ENCODE measurements around the gene MOGAT2.
A peak's percentile ranks its signal among the peaks of the same experiment; 100 is the strongest.
"Not testable (repeated sequence)": the region's sequence is repeated elsewhere in the genome, so short reads cannot be mapped to it uniquely, and the experiment has no call there.

MOGAT2 gene

GRCh38 chr11:75717608-75718418 is at the start of gene MOGAT2:
Gene MOGAT2 (plus strand): TSS chr11:75717838. CDS start chr11:75717889, 51 bp downstream.
- no peak within 1 kb of the TSS for H3K4me3 Mint-ChIP-seq
- H3K4me1 Mint-ChIP-seq: peaks cover 7% of the 10 kb centered on the region
- ATAC-seq: no peak
- no peak for DNase-seq (ENCODE audit: low spot score in 2 of 2)
- peak within 1 kb of the TSS; percentile 67 for H3K27ac Mint-ChIP-seq
- H3K9me3 Mint-ChIP-seq: no peaks in the 10 kb centered on the region
- no peaks in the 10 kb centered on the region for H3K36me3 Mint-ChIP-seq

GRCh38 chr11:75668451-75669297 is 49.0 kb upstream of the MOGAT2 start, which contains the start of gene MAP6:
Gene MAP6 (minus strand): TSS chr11:75669038. CDS start chr11:75668369, 669 bp downstream.
- peak; percentile 53 for ATAC-seq
- no peaks in the 10 kb centered on the region for H3K36me3 Mint-ChIP-seq
- H3K4me1 Mint-ChIP-seq: peaks cover 20% of the 10 kb centered on the region
- H3K4me3 Mint-ChIP-seq: peak within 1 kb of the TSS; percentile 79
- no peak within 1 kb of the TSS for H3K27ac Mint-ChIP-seq
- no peaks in the 10 kb centered on the region for H3K9me3 Mint-ChIP-seq
- DNase-seq (ENCODE audit: low spot score in 2 of 2): peak in 1 of 2 donors; percentile 67

- Mint-ChIP-seq H3K4me1 (peaks cover 6% of the 10 kb centered on the region), H3K9me3 (no peaks in the 10 kb centered on the region), H3K36me3 (no peaks in the 10 kb centered on the region), H3K4me3 (no peak overlapping the region), H3K27ac (no peak overlapping the region)
- ATAC-seq (peak; percentile 96), DNase-seq (ENCODE audit: low spot score in 2 of 2) (peak in 1 of 2 donors; percentile 70)
These were observed 43.6 kb upstream of the MOGAT2 start for GRCh38 chr11:75673977-75674582.

GRCh38 chr11:75677275-75677674 is 40.4 kb upstream of the MOGAT2 start:
- DNase-seq (ENCODE audit: low spot score in 2 of 2) (no peak), ATAC-seq (no peak)
- H3K36me3 Mint-ChIP-seq: no peaks in the 10 kb centered on the region
- H3K4me3 Mint-ChIP-seq: no peak overlapping the region
- no peak overlapping the region for H3K27ac Mint-ChIP-seq
- H3K9me3 Mint-ChIP-seq: no peaks in the 10 kb centered on the region
- H3K4me1 Mint-ChIP-seq: no peaks in the 10 kb centered on the region

GRCh38 chr11:75677909-75678308 is 39.7 kb upstream of the MOGAT2 start:
- DNase-seq (ENCODE audit: low spot score in 2 of 2) (no peak), ATAC-seq (no peak)
- Mint-ChIP-seq H3K27ac (no peak overlapping the region), H3K36me3 (no peaks in the 10 kb centered on the region), H3K4me3 (no peak overlapping the region), H3K9me3 (no peaks in the 10 kb centered on the region), H3K4me1 (no peaks in the 10 kb centered on the region)

- H3K36me3 Mint-ChIP-seq: no peaks in the 10 kb centered on the region
- DNase-seq (ENCODE audit: low spot score in 2 of 2) (no peak), ATAC-seq (no peak)
- no peak overlapping the region for H3K4me3 Mint-ChIP-seq
- H3K9me3 Mint-ChIP-seq: no peaks in the 10 kb centered on the region
- no peak overlapping the region for H3K27ac Mint-ChIP-seq
- no peaks in the 10 kb centered on the region for H3K4me1 Mint-ChIP-seq
These were observed 38.9 kb upstream of the MOGAT2 start for GRCh38 chr11:75678620-75679259.

- Mint-ChIP-seq H3K4me3 (no peak overlapping the region), H3K4me1 (no peaks in the 10 kb centered on the region), H3K36me3 (no peaks in the 10 kb centered on the region), H3K9me3 (no peaks in the 10 kb centered on the region), H3K27ac (no peak overlapping the region)
- DNase-seq (ENCODE audit: low spot score in 2 of 2): no peak
- no peak for ATAC-seq
These were observed 38.1 kb upstream of the MOGAT2 start for GRCh38 chr11:75679566-75679965.

GRCh38 chr11:75683856-75684255 is 33.8 kb upstream of the MOGAT2 start:
- not testable (repeated sequence) for H3K27ac Mint-ChIP-seq; ATAC-seq; H3K36me3 Mint-ChIP-seq; H3K4me1 Mint-ChIP-seq; DNase-seq (ENCODE audit: low spot score in 2 of 2); H3K4me3 Mint-ChIP-seq
- peaks cover 13% of the 10 kb centered on the region for H3K9me3 Mint-ChIP-seq

GRCh38 chr11:75689863-75690609 is 27.6 kb upstream of the MOGAT2 start:
- peaks cover 9% of the 10 kb centered on the region for H3K9me3 Mint-ChIP-seq
- peak overlapping the region; percentile 40 for H3K27ac Mint-ChIP-seq
- no peak overlapping the region for H3K4me3 Mint-ChIP-seq
- DNase-seq (ENCODE audit: low spot score in 2 of 2) (no peak), ATAC-seq (peak; percentile 74)
- H3K4me1 Mint-ChIP-seq: peaks cover 17% of the 10 kb centered on the region
- no peaks in the 10 kb centered on the region for H3K36me3 Mint-ChIP-seq

- Mint-ChIP-seq H3K27ac (no peak overlapping the region), H3K36me3 (no peaks in the 10 kb centered on the region), H3K9me3 (no peaks in the 10 kb centered on the region), H3K4me1 (peaks cover 17% of the 10 kb centered on the region), H3K4me3 (no peak overlapping the region)
- no peak for ATAC-seq
- DNase-seq (ENCODE audit: low spot score in 2 of 2): no peak
These were observed 25.8 kb upstream of the MOGAT2 start for GRCh38 chr11:75691804-75692203.

GRCh38 chr11:75697906-75698581 is 19.6 kb upstream of the MOGAT2 start:
- ATAC-seq (no peak), DNase-seq (ENCODE audit: low spot score in 2 of 2) (no peak)
- no peak overlapping the region for H3K27ac Mint-ChIP-seq
- no peak overlapping the region for H3K4me3 Mint-ChIP-seq
- no peaks in the 10 kb centered on the region for H3K4me1 Mint-ChIP-seq
- no peaks in the 10 kb centered on the region for H3K9me3 Mint-ChIP-seq
- H3K36me3 Mint-ChIP-seq: no peaks in the 10 kb centered on the region

- H3K27ac Mint-ChIP-seq: no peak overlapping the region
- DNase-seq (ENCODE audit: low spot score in 2 of 2): peak in 1 of 2 donors; percentile 34
- H3K4me1 Mint-ChIP-seq: peaks cover 5% of the 10 kb centered on the region
- H3K4me3 Mint-ChIP-seq: no peak overlapping the region
- no peaks in the 10 kb centered on the region for H3K9me3 Mint-ChIP-seq
- H3K36me3 Mint-ChIP-seq: no peaks in the 10 kb centered on the region
- ATAC-seq: no peak
These were observed 16.7 kb upstream of the MOGAT2 start for GRCh38 chr11:75700940-75701339.

GRCh38 chr11:75703695-75704237 is 13.9 kb upstream of the MOGAT2 start:
- no peaks in the 10 kb centered on the region for H3K36me3 Mint-ChIP-seq

GRCh38 chr11:75705541-75705940 is 12.1 kb upstream of the MOGAT2 start:
- ATAC-seq (no peak), DNase-seq (ENCODE audit: low spot score in 2 of 2) (no peak)
- no peaks in the 10 kb centered on the region for H3K36me3 Mint-ChIP-seq

More at GRCh38 chr11:75703695-75704237, 13.9 kb upstream of the MOGAT2 start:
- Mint-ChIP-seq H3K4me3 (no peak overlapping the region), H3K27ac (no peak overlapping the region), H3K4me1 (peaks cover 10% of the 10 kb centered on the region), H3K9me3 (no peaks in the 10 kb centered on the region)
- peak in 1 of 2 donors; percentile 25 for DNase-seq (ENCODE audit: low spot score in 2 of 2)
- no peak for ATAC-seq

More at GRCh38 chr11:75705541-75705940, 12.1 kb upstream of the MOGAT2 start:
- Mint-ChIP-seq H3K27ac (no peak overlapping the region), H3K9me3 (no peaks in the 10 kb centered on the region), H3K4me1 (peaks cover 10% of the 10 kb centered on the region), H3K4me3 (no peak overlapping the region)

Data from stimulated activated effector memory CD8-positive, alpha-beta T cell treated with anti-CD3 and anti-CD28 coated beads, Interleukin-12 subunit alpha, Interleukin-12 subunit beta, amount 100 ng/mL, for 72 hours (primary cell).